Left cardiac atrium (tissue), 4 donors: ENCODE results near the gene APBB2. TPM values are rescaled to one million over a fixed set of nuclear protein-coding genes. Genes with fewer than 3 reads are reported as not detected.

Experiments used
- ATAC-seq, 2 donors: fragments of 200-7000 bp; cut with Tn5 transposase; one replicate each; pipeline ENCODE4 v1.9.1; 2020; ENCODE audit warnings: mild to moderate bottlenecking in 2 of 2, moderate library complexity in 2 of 2
- DNase-seq: peaks from one replicate; pipeline ENCODE4 v3.0.0-alpha.2; 2020
- intact Hi-C, 2 donors: fragments of 100-400 bp; cut with DNase I; formaldehyde crosslinking; loops; one replicate each; pipeline versions ENCODE4 v1.14.1 to v1.15.1; 2022 to 2023
- total RNA-seq, 2 donors: library from RNA; stranded (reverse); fragmentation: NEBNext Ultra II Directional; extraction: Animal tissue kit (Norgen Biotek cat#: 25700); gene quantifications; one replicate each; pipeline ENCODE4 v1.2.1, GENCODE V29; 2021
- donor health status: DM: no; HTN: yes; CAD: no.
- donor health status: DM: no; HTN: yes; CAD: no; lungs with severe emphysema.
- donor health status: DM: yes; HTN: yes; CAD: no.
- donor health status: Dilated cardiomyopathy.

Gene APBB2
- total RNA-seq, 2 donors from 2014 or later = 53.0 to 56.5 TPM

DNA sequence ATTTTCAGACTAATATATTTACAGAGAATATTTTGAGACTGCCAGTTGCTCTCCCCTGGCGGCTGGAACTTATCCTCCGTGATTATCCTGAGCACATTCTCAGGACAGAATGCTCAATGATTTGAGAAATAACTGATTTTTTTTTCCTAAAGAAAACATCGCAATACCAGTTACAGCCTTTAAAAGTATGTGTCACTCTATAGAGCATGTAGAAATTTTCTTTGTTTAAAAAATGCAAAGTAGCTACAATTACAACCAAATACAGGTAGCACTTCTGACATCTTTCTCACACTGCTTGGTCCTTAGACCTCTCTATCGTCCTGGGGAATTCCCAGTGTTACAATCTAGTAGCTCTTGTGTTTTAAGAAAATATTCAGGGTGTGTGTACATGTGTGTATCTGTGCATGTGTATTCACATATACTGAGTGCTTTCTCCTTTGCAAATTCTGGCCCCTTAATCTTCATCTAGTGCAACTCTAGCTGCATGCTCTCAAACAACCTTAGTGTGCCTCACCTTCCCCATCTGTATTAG is 13.8 kb downstream of the APBB2 start:
- intact Hi-C loops = no loop called here
- ATAC-seq = no peak
- DNase-seq = no peak

DNA sequence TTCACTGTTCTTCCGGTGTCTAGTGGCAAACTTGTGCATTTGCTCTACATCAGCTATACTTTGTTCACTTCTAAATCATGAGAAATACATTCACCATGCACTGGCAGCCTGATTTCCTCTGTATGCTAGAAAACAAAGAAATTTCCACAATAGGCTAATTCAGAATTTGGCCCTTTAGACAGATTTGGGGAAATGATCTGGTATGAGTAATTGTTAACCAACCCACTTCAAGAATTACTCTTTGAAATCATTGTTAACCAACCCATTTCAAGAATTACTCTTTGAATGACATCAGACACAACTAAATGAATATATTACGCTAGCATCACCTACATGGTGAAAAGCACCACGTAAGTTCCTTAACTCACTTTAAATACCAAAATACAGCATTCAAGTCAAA is 14.6 kb downstream of the APBB2 start:
- DNase-seq = no peak
- no peak for ATAC-seq
- intact Hi-C loops = no loop called here

- DNase-seq (no peak), ATAC-seq (no peak)
- intact Hi-C loops = no loop called here
These were observed 16.3 kb downstream of the APBB2 start for GRCh38 chr4:41197996-41198395.

DNA sequence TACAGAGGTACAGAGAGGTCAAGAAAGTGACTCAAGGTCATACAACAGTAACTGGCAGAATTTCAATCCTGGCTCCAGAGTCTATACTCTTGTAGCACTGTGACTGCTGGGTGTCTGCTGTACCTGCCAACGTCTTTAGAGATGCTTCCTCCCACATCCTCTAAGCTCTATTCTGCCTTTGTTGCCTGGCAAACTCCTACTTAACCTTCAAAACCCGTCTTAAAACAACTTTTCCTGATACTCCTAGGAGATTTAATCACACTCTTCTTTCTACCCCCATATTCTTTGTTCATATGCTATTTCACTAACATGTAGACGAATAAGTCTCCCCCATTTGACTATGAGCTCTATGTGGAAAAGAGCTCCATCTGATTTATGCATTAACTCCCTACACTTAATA is 16.8 kb downstream of the APBB2 start:
- DNase-seq = no peak
- intact Hi-C loops = no loop called here
- no peak for ATAC-seq

GRCh38 chr4:41196633-41197332 is 17.6 kb downstream of the APBB2 start:
- intact Hi-C loops = no loop called here
- no peak for DNase-seq

DNA sequence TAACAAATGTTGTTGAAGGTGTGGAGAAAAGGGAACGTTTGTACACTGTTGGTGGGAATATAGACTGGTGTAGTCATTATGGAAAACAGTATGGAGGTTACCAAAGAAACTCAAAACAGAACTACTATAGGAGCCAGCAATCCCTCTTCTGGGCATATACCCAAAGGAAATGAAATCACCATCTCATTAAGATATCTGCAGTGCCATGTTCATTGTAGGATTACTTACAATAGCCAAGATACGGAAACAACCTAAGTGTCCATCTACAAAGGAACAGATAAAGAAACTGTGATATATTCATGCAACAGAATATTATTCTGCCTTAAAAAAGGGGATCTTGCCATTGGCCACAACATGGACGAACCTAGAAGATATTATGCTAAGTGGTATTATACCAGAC is 22.2 kb downstream of the APBB2 start:
- DNase-seq = no peak
- intact Hi-C loops = no loop called here
- ATAC-seq = no peak

More at GRCh38 chr4:41196633-41197332, 17.6 kb downstream of the APBB2 start:
- ATAC-seq = no peak

DNA sequence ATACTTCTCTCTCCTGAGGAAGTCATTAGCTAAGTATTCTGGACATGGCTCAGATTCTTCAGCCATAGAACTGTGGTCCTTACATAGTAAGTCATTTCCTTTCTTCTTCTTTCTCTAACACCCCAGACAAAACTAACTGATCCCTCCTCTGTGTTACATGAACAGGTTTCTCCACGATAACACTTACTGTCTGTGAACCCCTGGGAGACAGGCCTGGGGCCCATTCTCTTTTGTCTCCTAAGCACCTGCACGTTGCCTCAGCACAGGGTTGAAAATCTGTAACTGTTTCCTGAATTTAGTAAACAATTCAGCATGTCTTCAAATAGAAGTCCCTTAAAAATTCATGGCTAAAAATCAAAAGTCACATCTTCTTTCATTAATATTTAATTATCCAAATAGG is 24.7 kb downstream of the APBB2 start:
- intact Hi-C loops = no loop called here
- DNase-seq (no peak), ATAC-seq (no peak)

- no peak for ATAC-seq
- intact Hi-C loops = no loop called here
These were observed 25.3 kb downstream of the APBB2 start for GRCh38 chr4:41189076-41189475.

GRCh38 chr4:41185614-41186592 is 28.4 kb downstream of the APBB2 start:
- ATAC-seq = peak in 1 of 2 donors; percentile 51
- intact Hi-C loops = no loop called here
- DNase-seq = no peak

More at GRCh38 chr4:41189076-41189475, 25.3 kb downstream of the APBB2 start:
- DNase-seq = no peak

DNA sequence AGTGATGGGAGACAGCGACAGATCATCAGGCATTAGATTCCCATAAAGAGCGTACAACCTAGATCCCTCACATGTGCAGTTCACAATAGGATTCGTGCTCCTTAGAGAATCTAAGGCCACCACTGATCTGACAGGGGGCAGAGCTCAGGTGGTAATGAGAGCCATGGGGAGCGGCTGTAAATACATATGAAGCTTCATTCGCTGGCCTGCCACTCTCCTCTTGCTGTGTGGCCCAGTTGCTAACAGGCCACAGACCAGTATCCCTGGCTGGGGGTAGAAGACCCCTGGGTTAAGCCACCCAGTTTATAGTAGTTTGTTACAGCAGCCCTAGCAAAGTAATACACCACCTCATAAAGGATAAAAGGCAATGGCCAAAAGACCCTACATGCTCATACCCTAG is 30.3 kb downstream of the APBB2 start:
- intact Hi-C loops = no loop called here
- ATAC-seq (no peak), DNase-seq (no peak)

DNA sequence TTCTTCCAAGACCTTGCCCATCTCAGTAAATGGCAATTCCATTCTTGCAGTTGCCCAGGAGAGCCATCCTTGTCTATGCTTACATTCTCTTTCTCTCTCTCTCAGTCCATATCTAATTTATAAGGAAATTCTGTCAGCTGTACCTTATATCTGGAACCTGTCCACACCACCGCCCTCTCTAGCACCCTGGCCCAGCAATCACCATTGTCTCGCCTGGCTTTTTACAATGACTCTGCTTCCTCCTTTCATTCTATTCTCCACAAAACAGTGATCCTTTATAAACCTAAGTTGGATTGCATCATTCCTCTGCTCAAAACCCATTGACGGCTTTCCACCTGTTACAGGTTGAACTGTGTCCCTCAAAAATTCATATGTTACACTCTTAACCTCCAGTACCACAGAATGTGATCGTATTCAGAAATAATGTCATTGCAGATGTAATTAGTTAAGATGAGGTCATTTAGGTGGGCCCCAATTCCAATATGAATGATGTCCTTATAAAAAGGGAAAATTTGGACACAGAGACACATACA is 31.3 kb downstream of the APBB2 start:
- no peak for DNase-seq
- ATAC-seq = no peak
- intact Hi-C loops = no loop called here

- no peak for ATAC-seq
- intact Hi-C loops = no loop called here
- no peak for DNase-seq
These were observed 33.3 kb downstream of the APBB2 start for GRCh38 chr4:41181037-41181436.

DNA sequence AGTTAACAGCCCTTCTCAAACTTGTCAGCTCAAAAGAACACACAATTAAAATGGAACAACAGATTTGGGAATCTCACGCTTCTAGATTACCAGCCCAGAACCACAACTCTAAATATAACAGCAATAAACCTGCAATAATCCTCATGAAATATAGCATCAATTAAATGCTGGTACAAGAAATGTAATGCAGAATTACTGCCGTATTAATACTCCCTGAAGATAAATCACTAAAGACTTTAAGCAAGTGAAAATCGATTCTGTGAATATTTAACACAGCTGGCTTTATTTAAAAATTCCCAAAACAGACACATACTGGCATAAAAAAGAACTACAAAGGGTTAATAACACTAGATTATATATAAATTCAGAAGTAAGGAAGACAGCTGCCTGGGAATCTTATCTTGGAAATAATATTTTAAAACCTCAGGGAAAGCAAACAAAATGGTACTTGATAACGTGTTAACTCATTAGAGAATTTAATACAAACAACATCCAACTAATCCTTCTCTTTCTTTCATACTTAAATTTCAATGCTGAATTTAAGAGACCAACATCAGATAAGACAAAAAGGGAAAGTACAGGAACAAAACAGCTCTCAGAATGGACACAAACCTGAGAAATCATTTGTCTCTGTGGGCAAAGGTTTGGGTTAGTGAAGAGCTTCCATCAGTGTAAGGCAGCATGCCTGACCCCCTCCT is 34.7 kb downstream of the APBB2 start:
- intact Hi-C loops = no loop called here
- ATAC-seq = no peak
- DNase-seq = no peak

- DNase-seq (no peak), ATAC-seq (peak; percentile 74 to 89)
- intact Hi-C loops = no loop called here
These were observed 35.7 kb downstream of the APBB2 start for GRCh38 chr4:41178372-41179370.

GRCh38 chr4:41177016-41177415 is 37.3 kb downstream of the APBB2 start:
- ATAC-seq = peak; percentile 58 to 66
- intact Hi-C loops = no loop called here
- no peak for DNase-seq

GRCh38 chr4:41176340-41176739 is 38.0 kb downstream of the APBB2 start:
- DNase-seq = no peak
- ATAC-seq = peak; percentile 32 to 36
- intact Hi-C loops = no loop called here

DNA sequence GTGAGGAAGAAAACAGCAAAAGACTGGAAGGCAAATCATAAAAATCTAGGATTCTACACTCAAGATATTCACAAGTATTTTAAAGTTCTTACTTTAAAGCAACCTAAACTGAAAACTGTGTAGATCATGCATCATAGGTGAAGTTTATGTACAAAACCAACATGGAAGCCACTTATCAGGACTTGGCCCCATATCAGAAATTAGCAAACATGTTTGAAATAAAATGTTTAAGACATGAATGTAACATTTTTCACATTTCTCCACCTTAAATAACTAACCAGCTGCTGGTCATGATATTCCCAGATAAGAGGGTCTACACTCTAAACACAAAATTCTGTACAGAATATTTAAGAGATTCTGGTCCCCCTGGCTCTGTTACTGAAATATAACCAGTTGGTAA is 38.5 kb downstream of the APBB2 start:
- ATAC-seq (no peak), DNase-seq (no peak)
- intact Hi-C loops = no loop called here

DNA sequence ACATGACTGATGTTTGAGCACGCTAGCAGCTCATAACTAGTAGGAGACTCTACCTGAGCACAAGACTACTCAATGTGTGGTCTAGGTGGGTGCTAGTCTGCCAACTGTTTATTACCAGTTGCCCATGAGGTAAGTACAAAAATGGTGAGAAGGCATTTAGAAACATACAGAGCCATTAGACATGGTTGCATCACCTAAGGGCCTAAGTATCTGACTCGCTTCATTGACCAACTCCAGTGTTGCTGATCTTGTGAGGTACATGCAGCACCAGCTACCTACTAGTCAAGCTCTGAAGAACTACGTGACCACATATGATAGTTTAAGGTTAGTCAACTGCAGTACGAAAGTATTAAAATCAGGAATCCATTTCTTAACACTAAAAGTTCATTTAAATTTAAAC is 39.9 kb downstream of the APBB2 start:
- DNase-seq = no peak
- no peak for ATAC-seq
- intact Hi-C loops = no loop called here
